H9 (cell line): ENCODE results near the gene LMOD3. TPM values are rescaled to one million over a fixed set of nuclear protein-coding genes. Genes with fewer than 3 reads are reported as not detected.

Source experiments
- DNase-seq: peaks from one replicate; pipeline ENCODE4 v3.0.0-alpha.2; 2017
- H2AFZ ChIP-seq: one replicate; pipeline ENCODE4 v1.6.1; 2013; ENCODE audit warnings: mild to moderate bottlenecking, low read length, control low read depth, moderate library complexity
- H2AK5ac ChIP-seq: 2 replicates; pipeline ENCODE4 v1.6.1; 2013; ENCODE audit warnings: low read length, control low read depth, mixed read lengths; ENCODE audit not compliant: insufficient read length
- H2BK120ac ChIP-seq: one replicate; pipeline ENCODE4 v1.6.1; 2013; ENCODE audit warnings: low read depth, mild to moderate bottlenecking, low read length, control low read depth, inconsistent platforms; ENCODE audit not compliant: poor library complexity, severe bottlenecking
- H2BK12ac ChIP-seq: 2 replicates; pipeline ENCODE4 v1.6.1; 2013; ENCODE audit warnings: low read length, control low read depth, mixed read lengths, low read depth; ENCODE audit not compliant: insufficient read length
- H2BK15ac ChIP-seq: 2 replicates; pipeline ENCODE4 v1.6.1; 2013; ENCODE audit warnings: low read depth, low read length, control low read depth
- H2BK20ac ChIP-seq: one replicate; pipeline ENCODE4 v1.6.1; 2013; ENCODE audit warnings: low read depth, mild to moderate bottlenecking, low read length, control low read depth, inconsistent platforms; ENCODE audit not compliant: poor library complexity, severe bottlenecking
- H2BK5ac ChIP-seq: 2 replicates; pipeline ENCODE4 v1.6.1; 2013; ENCODE audit warnings: low read length, control low read depth, mixed read lengths; ENCODE audit not compliant: insufficient read length
- H3K14ac ChIP-seq: 2 replicates; pipeline ENCODE4 v1.6.1; 2013; ENCODE audit warnings: low read length, control low read depth; ENCODE audit not compliant: insufficient read depth
- H3K18ac ChIP-seq: 2 replicates; pipeline ENCODE4 v1.6.1; 2013; ENCODE audit warnings: low read depth, mild to moderate bottlenecking, mixed read lengths, low read length, control low read depth; ENCODE audit not compliant: insufficient read length
- H3K23ac ChIP-seq: 2 replicates; pipeline ENCODE4 v1.6.1; 2013; ENCODE audit warnings: low read length, control low read depth, mixed read lengths, low read depth; ENCODE audit not compliant: insufficient read length
- H3K23me2 ChIP-seq: 2 replicates; pipeline ENCODE4 v1.6.1; 2013; ENCODE audit warnings: low read depth, mild to moderate bottlenecking, mixed read lengths, low read length, control low read depth; ENCODE audit not compliant: insufficient read length, poor library complexity, severe bottlenecking
- H3K27ac ChIP-seq: 2 replicates; pipeline ENCODE4 v1.5.1; 2013; ENCODE audit warnings: low read length, control low read depth, mixed read lengths, low read depth; ENCODE audit not compliant: insufficient read length
- H3K27me3 ChIP-seq: 2 replicates; pipeline ENCODE4 v1.6.1; 2013; ENCODE audit warnings: low read length, control low read depth, inconsistent platforms; ENCODE audit not compliant: insufficient read depth
- H3K4ac ChIP-seq: 2 replicates; pipeline ENCODE4 v1.6.1; 2013; ENCODE audit warnings: low read depth, mild to moderate bottlenecking, control low read depth, inconsistent platforms, low read length, moderate library complexity
- H3K4me1 ChIP-seq: 2 replicates; pipeline ENCODE4 v1.6.1; 2013; ENCODE audit warnings: low read length, control low read depth, inconsistent platforms; ENCODE audit not compliant: insufficient read depth
- H3K4me2 ChIP-seq: 2 replicates; pipeline ENCODE4 v1.6.1; 2013; ENCODE audit warnings: low read length, control low read depth, mixed read lengths; ENCODE audit not compliant: insufficient read length, insufficient read depth
- H3K56ac ChIP-seq: 2 replicates; pipeline ENCODE4 v1.6.1; 2013; ENCODE audit warnings: low read depth, mild to moderate bottlenecking, mixed read lengths, low read length, control low read depth; ENCODE audit not compliant: insufficient read length
- H3K79me1 ChIP-seq: 2 replicates; pipeline ENCODE4 v1.6.1; 2013; ENCODE audit warnings: low read depth, mild to moderate bottlenecking, moderate library complexity, low read length, control low read depth, inconsistent platforms; ENCODE audit not compliant: insufficient read depth, poor library complexity, severe bottlenecking
- H3K79me2 ChIP-seq: 2 replicates; pipeline ENCODE4 v1.6.1; 2013; ENCODE audit warnings: low read length, control low read depth, inconsistent platforms; ENCODE audit not compliant: insufficient read depth
- H3K9ac ChIP-seq: 2 replicates; pipeline ENCODE4 v1.6.1; 2013; ENCODE audit warnings: low read length, control low read depth, mixed read lengths; ENCODE audit not compliant: insufficient read length; ENCODE audit errors: extremely low read depth
- H3K9me3 ChIP-seq: one replicate; pipeline ENCODE4 v1.6.1; 2013; ENCODE audit warnings: low read depth, low read length, inconsistent platforms; ENCODE audit not compliant: control insufficient read depth
- H3T11ph ChIP-seq: one replicate; pipeline ENCODE4 v1.6.1; 2013; ENCODE audit warnings: mild to moderate bottlenecking, low read length, control low read depth, inconsistent platforms
- H4K20me1 ChIP-seq: one replicate; pipeline ENCODE4 v1.6.1; 2013; ENCODE audit not compliant: control insufficient read depth, insufficient read length, insufficient read depth
- H4K5ac ChIP-seq: 2 replicates; pipeline ENCODE4 v1.6.1; 2013; ENCODE audit warnings: low read depth, mild to moderate bottlenecking, mixed read lengths, low read length, control low read depth; ENCODE audit not compliant: insufficient read length
- H4K8ac ChIP-seq: replicated peaks from 2 replicates; pipeline ENCODE4 v1.6.1; 2013; ENCODE audit warnings: low read length, control low read depth, mixed read lengths, low read depth; ENCODE audit not compliant: insufficient read length
- H4K91ac ChIP-seq: 2 replicates; pipeline ENCODE4 v1.6.1; 2013; ENCODE audit warnings: low read depth, mild to moderate bottlenecking, moderate library complexity, mixed read lengths, low read length, control low read depth; ENCODE audit not compliant: insufficient read length
- H3K27ac Mint-ChIP-seq, 3 experiments: 2 replicates in 2 of 3; 3 replicates in 1 of 3; pipeline ENCODE4 v1.8.0; 2020 to 2021; ENCODE audit warnings: mixed read lengths in 3 of 3, mild to moderate bottlenecking in 1 of 3, moderate library complexity in 1 of 3
- H3K27me3 Mint-ChIP-seq: 2 replicates; pipeline ENCODE4 v1.8.0; 2021; ENCODE audit warnings: low read depth, mild to moderate bottlenecking, moderate library complexity, mixed read lengths
- H3K36me3 Mint-ChIP-seq, 3 experiments: 2 replicates in 2 of 3; 3 replicates in 1 of 3; pipeline ENCODE4 v1.8.0; 2020 to 2021; ENCODE audit warnings: low read depth in 3 of 3, mixed read lengths in 3 of 3; ENCODE audit not compliant: insufficient read depth in 1 of 3
- H3K4me1 Mint-ChIP-seq, 2 experiments: 2 replicates each; pipeline ENCODE4 v1.8.0; 2020; ENCODE audit warnings: mixed read lengths in 2 of 2
- H3K4me3 Mint-ChIP-seq, 2 experiments: 2 replicates in 1 of 2; 3 replicates in 1 of 2; pipeline ENCODE4 v1.8.0; 2020 to 2021; ENCODE audit warnings: mild to moderate bottlenecking in 2 of 2, mixed read lengths in 2 of 2, moderate library complexity in 1 of 2
- H3K9me3 Mint-ChIP-seq, 2 experiments: 2 replicates in 1 of 2; 3 replicates in 1 of 2; pipeline ENCODE4 v1.8.0; 2020; ENCODE audit warnings: mild to moderate bottlenecking in 2 of 2, mixed read lengths in 2 of 2, moderate library complexity in 1 of 2
- WGBS: extraction: QIAGEN DNeasy Blood & Tissue Kit; methylation state at CpG from one replicate; pipeline ENCODE4 v1.1.7; 2013; ENCODE audit warnings: missing lambda C conversion rate, low lambda C conversion rate, mixed read lengths; ENCODE audit not compliant: insufficient read length; ENCODE audit errors: extremely low coverage; 5-methylcytosine and 5-hydroxymethylcytosine counted together
- total RNA-seq: library from RNA; stranded (reverse); gene quantifications from 2 replicates; pipeline ENCODE4 v1.2.1, GENCODE V29; 2021
- TF ChIP-seq, protein P1 (sequence below): fragments of 200-600 bp; sonication (generic); conservative IDR thresholded peaks from 3 replicates; pipeline ENCODE4 v1.8.0; 2021; ENCODE audit warnings: antibody characterized with exemption, mild to moderate bottlenecking

The LMOD3 gene
- total RNA-seq, 1 experiment from 2014 or later, result not detected

DNA sequence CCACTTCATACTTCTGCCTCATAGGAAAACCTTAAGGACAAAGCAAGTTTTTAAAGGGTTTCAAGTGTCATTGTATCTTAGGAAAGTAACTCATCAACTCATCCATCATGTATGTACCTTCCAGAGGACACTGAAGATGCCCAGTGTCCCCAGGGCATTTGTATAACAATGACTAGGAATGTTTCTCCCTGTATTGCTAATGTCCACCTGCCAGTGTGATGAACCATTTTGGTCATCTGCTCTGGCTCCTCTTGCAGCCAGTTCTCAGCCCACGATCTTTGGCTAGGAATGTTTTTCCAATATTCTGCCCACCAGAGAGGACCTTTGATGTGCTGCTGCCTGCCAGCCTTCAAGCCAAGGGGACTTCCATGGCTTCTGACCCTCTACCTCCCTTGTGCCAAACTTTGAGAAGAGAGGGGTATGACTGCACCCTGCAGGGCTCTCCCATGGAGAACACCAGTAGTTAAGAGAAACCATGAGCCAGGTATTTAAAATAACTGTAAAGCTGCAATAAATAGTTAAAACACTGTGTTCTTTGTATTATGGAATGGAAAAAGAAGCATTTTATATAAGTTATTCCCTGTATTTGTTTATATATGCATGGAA lies 11.4 kb downstream of the LMOD3 start:
- peaks cover 6% of the 10 kb centered on the region in 2 experiments for H3K4me1 Mint-ChIP-seq
- no peak overlapping the region for H3K4me2 ChIP-seq

More for the DNA sequence above, 11.4 kb downstream of the LMOD3 start:
- H4K20me1 ChIP-seq, result no peaks in the 10 kb centered on the region
- no peaks in the 10 kb centered on the region for H3K79me2 ChIP-seq
- peak overlapping the region; percentile 88 for H2BK12ac ChIP-seq
- no peak overlapping the region for H2AFZ ChIP-seq
- H2BK120ac ChIP-seq, result no peak overlapping the region
- no peak overlapping the region for H4K8ac ChIP-seq
- H4K5ac ChIP-seq, result no peak overlapping the region
- no peak overlapping the region for H3K27ac ChIP-seq
- no peak overlapping the region for H3K23ac ChIP-seq
- Mint-ChIP-seq H3K4me3 (no peak overlapping the region), H3K36me3 (no peaks in the 10 kb centered on the region), H3K9me3 (no peaks in the 10 kb centered on the region), H3K27me3 (no peaks in the 10 kb centered on the region), H3K27ac (peak overlapping the region in 1 of 3 experiments; percentile 69; a peak in 3 of 7 replicates)
- H2BK20ac ChIP-seq, result no peak overlapping the region
- DNase-seq, result no peak
- no peaks in the 10 kb centered on the region for H3K9me3 ChIP-seq
- TF ChIP-seq, protein P1, sequence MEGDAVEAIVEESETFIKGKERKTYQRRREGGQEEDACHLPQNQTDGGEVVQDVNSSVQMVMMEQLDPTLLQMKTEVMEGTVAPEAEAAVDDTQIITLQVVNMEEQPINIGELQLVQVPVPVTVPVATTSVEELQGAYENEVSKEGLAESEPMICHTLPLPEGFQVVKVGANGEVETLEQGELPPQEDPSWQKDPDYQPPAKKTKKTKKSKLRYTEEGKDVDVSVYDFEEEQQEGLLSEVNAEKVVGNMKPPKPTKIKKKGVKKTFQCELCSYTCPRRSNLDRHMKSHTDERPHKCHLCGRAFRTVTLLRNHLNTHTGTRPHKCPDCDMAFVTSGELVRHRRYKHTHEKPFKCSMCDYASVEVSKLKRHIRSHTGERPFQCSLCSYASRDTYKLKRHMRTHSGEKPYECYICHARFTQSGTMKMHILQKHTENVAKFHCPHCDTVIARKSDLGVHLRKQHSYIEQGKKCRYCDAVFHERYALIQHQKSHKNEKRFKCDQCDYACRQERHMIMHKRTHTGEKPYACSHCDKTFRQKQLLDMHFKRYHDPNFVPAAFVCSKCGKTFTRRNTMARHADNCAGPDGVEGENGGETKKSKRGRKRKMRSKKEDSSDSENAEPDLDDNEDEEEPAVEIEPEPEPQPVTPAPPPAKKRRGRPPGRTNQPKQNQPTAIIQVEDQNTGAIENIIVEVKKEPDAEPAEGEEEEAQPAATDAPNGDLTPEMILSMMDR, result no peak
- no peak overlapping the region for H3K14ac ChIP-seq
- H3K27me3 ChIP-seq, result no peaks in the 10 kb centered on the region
- no peak overlapping the region for H3T11ph ChIP-seq
- WGBS, result no CpG with 5 or more reads among the region's 1 CpG
- no peak overlapping the region for H2BK15ac ChIP-seq
- H3K18ac ChIP-seq, result peak overlapping the region; percentile 64
- no peak overlapping the region for H3K4ac ChIP-seq
- peaks cover 4% of the 10 kb centered on the region for H3K4me1 ChIP-seq
- no peak overlapping the region for H4K91ac ChIP-seq
- H3K79me1 ChIP-seq, result no peaks in the 10 kb centered on the region
- H2AK5ac ChIP-seq, result no peak overlapping the region
- no peaks in the 10 kb centered on the region for H3K23me2 ChIP-seq
- H3K56ac ChIP-seq, result no peak overlapping the region
- H3K9ac ChIP-seq, result no peak overlapping the region
- no peak overlapping the region for H2BK5ac ChIP-seq
